Stimulated activated CD8-positive, alpha-beta memory T cell treated with anti-CD3 and anti-CD28 coated beads, Interleukin-7, amount 100 ng/mL, for 24 hours (primary cell): ENCODE measurements around the gene INPP5E.

Experiments used
- DNase-seq: peaks from one replicate; pipeline ENCODE4 v3.0.0-alpha.2; 2020; ENCODE audit warnings: low read depth

The INPP5E gene

GRCh38 chr9:136386018-136386417 lies 53.6 kb downstream of the INPP5E start:
- DNase-seq, result no peak

- DNase-seq, result no peak
These were observed 54.6 kb downstream of the INPP5E start for GRCh38 chr9:136385015-136385414.

- no peak for DNase-seq
These were observed 56.2 kb downstream of the INPP5E start for GRCh38 chr9:136383436-136383835.

- DNase-seq, result no peak
These were observed 57.6 kb downstream of the INPP5E start for GRCh38 chr9:136381966-136382513.

GRCh38 chr9:136381311-136381710 lies 58.3 kb downstream of the INPP5E start:
- no peak for DNase-seq

DNA sequence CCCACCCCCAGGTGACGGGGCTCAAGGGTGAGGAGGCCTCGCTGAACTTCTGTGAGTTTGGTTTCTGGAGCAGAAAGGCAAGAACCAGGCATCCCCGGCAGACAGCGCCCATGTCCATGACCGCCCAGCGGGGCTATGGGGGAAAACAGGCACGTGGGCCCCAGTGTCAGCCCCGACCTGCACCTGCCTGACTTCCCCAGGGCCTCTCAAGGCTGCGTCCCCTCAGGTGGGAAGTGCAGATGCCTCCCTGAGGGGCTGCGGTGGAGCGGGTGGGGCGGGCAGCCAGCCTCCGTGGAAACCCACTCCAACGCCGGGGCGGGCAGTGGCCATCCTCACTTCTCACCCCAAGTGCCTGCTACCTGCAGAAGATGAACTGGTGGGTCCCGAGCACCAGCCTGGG lies 59.3 kb downstream of the INPP5E start:
- no peak for DNase-seq

GRCh38 chr9:136379891-136380290 lies 59.8 kb downstream of the INPP5E start:
- no peak for DNase-seq

DNA sequence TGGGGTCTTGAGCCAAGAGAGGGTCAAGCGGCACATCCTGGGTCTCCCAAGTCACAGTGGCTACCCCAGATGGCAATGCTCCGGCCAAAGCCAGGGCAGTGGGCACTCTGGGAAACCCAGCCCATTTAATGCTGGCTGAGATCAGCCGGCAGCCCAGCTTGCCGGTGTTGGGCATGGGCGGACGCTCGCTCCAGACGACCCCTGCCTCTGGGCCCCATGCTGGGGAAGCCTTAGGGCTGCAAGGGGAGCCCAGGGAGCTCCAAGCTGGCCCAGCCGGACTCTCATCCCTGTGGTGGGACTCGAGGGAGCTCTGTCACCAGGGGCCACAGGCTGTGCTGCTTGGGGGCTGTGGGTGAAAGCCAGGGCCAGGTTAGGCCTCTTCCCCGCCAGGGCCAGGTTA lies 60.2 kb downstream of the INPP5E start:
- DNase-seq, result no peak

DNA sequence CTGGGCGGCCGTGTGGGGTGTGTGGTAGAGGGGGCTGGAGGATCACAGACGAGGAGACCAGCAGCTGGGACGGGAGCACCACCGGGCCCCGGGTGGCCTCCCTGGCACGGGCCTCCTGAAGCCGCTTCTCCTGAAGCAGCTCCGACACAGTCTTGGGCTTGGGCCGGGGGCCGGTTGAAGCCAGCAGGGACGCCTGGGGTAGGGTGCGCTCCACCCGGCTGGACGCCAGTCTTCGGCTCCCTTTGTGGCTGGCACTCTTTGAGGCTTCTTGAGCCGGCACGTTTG lies 60.7 kb downstream of the INPP5E start:
- no peak for DNase-seq
